OCI-LY7 (cell line): Measurements from ENCODE around the gene CCDC160. TPM values are rescaled to one million over a fixed set of nuclear protein-coding genes. Genes with fewer than 3 reads are reported as not detected.

Source experiments
- BruUV-seq: library from RNA; stranded (reverse); fragments of 400-500 nt; replicated peaks from 2 replicates; lab custom pipeline; 2021; lab: Mats Ljungman, UMichigan
- CTCF ChIA-PET: fragments of 300-600 bp; sonication (Branson Sonifier 250); formaldehyde crosslinking; loops from one replicate; lab custom pipeline; 2022; ENCODE audit warnings: antibody characterized with exemption; ENCODE audit not compliant: unreplicated experiment; lab: Charles Lee
- POLR2A ChIA-PET: fragments of 300-600 bp; sonication (Branson Sonifier 250); formaldehyde crosslinking; loops from one replicate; lab custom pipeline; 2022; ENCODE audit warnings: antibody characterized with exemption; lab: Charles Lee
- DNase-seq: peaks from one replicate; pipeline ENCODE4 v3.0.0-alpha.2; 2015; ENCODE audit warnings: low spot score
- H2AFZ ChIP-seq: fragments of 200-600 bp; sonication (generic), shearing (Covaris generic); 2 replicates; pipeline ENCODE4 v1.6.1; 2014; ENCODE audit warnings: mild to moderate bottlenecking, antibody characterized with exemption, low read length, moderate library complexity
- H3K27ac ChIP-seq: fragments of 200-600 bp; sonication (generic); 2 replicates; pipeline ENCODE4 v1.5.1; 2014; ENCODE audit warnings: mixed run types, low read depth, mild to moderate bottlenecking, moderate library complexity, low read length, inconsistent platforms; ENCODE audit not compliant: poor library complexity, severe bottlenecking
- H3K36me3 ChIP-seq: fragments of 200-600 bp; sonication (generic); 2 replicates; pipeline ENCODE4 v1.6.1; 2014; ENCODE audit warnings: mild to moderate bottlenecking, antibody characterized with exemption, low read length, moderate library complexity, mixed read lengths; ENCODE audit not compliant: insufficient read depth
- H3K4me1 ChIP-seq: fragments of 200-600 bp; sonication (generic); 2 replicates; pipeline ENCODE4 v1.5.1; 2014; ENCODE audit warnings: mild to moderate bottlenecking, low read length; ENCODE audit not compliant: insufficient read depth, poor library complexity, severe bottlenecking
- H3K4me2 ChIP-seq: fragments of 200-600 bp; sonication (generic); 2 replicates; pipeline ENCODE4 v1.6.1; 2014; ENCODE audit warnings: mild to moderate bottlenecking, low read length
- H3K4me3 ChIP-seq: fragments of 200-600 bp; sonication (generic); 2 replicates; pipeline ENCODE4 v1.5.1; 2014; ENCODE audit warnings: mild to moderate bottlenecking, low read depth, low read length; ENCODE audit not compliant: poor library complexity, severe bottlenecking
- H3K79me2 ChIP-seq: fragments of 200-600 bp; sonication (generic); 2 replicates; pipeline ENCODE4 v1.6.1; 2016; ENCODE audit warnings: low read depth, mild to moderate bottlenecking, low read length, moderate library complexity, mixed read lengths; ENCODE audit not compliant: insufficient read depth
- H3K9me2 ChIP-seq: fragments of 200-600 bp; sonication (generic); 2 replicates; pipeline ENCODE4 v1.6.1; 2016; ENCODE audit warnings: mild to moderate bottlenecking, low read length, mixed read lengths; ENCODE audit not compliant: insufficient read depth
- H3K9me3 ChIP-seq: fragments of 200-600 bp; sonication (generic); 2 replicates; pipeline ENCODE4 v1.6.1; 2014; ENCODE audit warnings: mild to moderate bottlenecking, mixed run types, low read length, mixed read lengths
- H4K20me1 ChIP-seq: fragments of 200-600 bp; sonication (generic); 2 replicates; pipeline ENCODE4 v1.6.1; 2014; ENCODE audit warnings: mild to moderate bottlenecking, antibody characterized with exemption, low read length, moderate library complexity, mixed read lengths; ENCODE audit not compliant: insufficient read depth
- EZH2phosphoT487 ChIP-seq: fragments of 200-600 bp; sonication (generic); IDR thresholded peaks from 2 replicates; pipeline ENCODE4 v1.6.1; 2018; ENCODE audit warnings: low read depth, borderline replicate concordance, mild to moderate bottlenecking, mixed run types, antibody characterized with exemption, low read length, moderate library complexity, mixed read lengths
- intact Hi-C: fragments of 100-400 bp; cut with micrococcal nuclease; formaldehyde crosslinking; loops from one replicate; pipeline ENCODE4 v1.10.0; 2022; ENCODE audit not compliant: unreplicated experiment
- total RNA-seq, 2 experiments: library from RNA; depleted of rRNA in 1 of 2; stranded (reverse); fragments of >200 nt in 1 of 2; shearing (Covaris generic) in 1 of 2; gene quantifications; 2 replicates each; pipeline ENCODE4 v1.2.3, GENCODE V29; 2014 to 2022
- TF ChIP-seq, protein P1 (sequence below): fragments of 200-600 bp; sonication (generic); conservative IDR thresholded peaks from 2 replicates; pipeline ENCODE4 v1.5.1; 2014; ENCODE audit warnings: mild to moderate bottlenecking, antibody characterized with exemption, low read length, moderate library complexity, mixed read lengths

CCDC160 gene
- total RNA-seq, 2 experiments from 2014 or later, result not detected

DNA sequence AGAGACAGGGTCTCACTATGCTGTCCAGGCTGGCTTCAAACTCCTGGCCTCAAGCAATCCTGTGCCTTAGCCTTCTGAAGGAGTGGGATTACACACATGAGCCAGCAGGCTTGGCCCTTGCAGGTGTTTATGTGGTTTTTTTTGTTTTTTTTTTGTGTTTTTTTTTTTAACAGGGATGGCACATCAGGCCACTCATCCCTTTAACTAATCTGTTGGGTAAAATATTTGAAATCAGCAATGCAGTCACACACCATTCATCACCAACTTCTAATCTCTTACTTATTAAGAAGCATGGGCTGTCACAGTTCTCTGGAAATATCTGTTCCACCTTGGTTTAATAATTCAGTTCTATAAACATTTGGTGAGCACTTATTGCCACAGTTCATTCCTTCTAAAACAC lies 12.3 kb downstream of the CCDC160 start:
- no peak overlapping the region for H3K4me3 ChIP-seq
- ChIA-PET POLR2A (no interaction called here), CTCF (no interaction called here)
- H3K36me3 ChIP-seq, result no peaks in the 10 kb centered on the region
- H3K79me2 ChIP-seq, result no peaks in the 10 kb centered on the region
- H3K9me3 ChIP-seq, result no peaks in the 10 kb centered on the region
- no peak for DNase-seq
- intact Hi-C loops, result loop anchor here (5.0 kb wide), 1 partner anchor 148 kb away; no protein-coding TSS in a partner anchor
- no peak overlapping the region for H3K4me2 ChIP-seq
- H2AFZ ChIP-seq, result no peak overlapping the region
- no peaks in the 10 kb centered on the region for H3K9me2 ChIP-seq
- BruUV-seq, result no TSS peak
- TF ChIP-seq EZH2phosphoT487, result no peak
- TF ChIP-seq, protein P1, sequence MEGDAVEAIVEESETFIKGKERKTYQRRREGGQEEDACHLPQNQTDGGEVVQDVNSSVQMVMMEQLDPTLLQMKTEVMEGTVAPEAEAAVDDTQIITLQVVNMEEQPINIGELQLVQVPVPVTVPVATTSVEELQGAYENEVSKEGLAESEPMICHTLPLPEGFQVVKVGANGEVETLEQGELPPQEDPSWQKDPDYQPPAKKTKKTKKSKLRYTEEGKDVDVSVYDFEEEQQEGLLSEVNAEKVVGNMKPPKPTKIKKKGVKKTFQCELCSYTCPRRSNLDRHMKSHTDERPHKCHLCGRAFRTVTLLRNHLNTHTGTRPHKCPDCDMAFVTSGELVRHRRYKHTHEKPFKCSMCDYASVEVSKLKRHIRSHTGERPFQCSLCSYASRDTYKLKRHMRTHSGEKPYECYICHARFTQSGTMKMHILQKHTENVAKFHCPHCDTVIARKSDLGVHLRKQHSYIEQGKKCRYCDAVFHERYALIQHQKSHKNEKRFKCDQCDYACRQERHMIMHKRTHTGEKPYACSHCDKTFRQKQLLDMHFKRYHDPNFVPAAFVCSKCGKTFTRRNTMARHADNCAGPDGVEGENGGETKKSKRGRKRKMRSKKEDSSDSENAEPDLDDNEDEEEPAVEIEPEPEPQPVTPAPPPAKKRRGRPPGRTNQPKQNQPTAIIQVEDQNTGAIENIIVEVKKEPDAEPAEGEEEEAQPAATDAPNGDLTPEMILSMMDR, result no peak
- H3K4me1 ChIP-seq, result no peaks in the 10 kb centered on the region
- no peak overlapping the region for H3K27ac ChIP-seq
- no peaks in the 10 kb centered on the region for H4K20me1 ChIP-seq

DNA sequence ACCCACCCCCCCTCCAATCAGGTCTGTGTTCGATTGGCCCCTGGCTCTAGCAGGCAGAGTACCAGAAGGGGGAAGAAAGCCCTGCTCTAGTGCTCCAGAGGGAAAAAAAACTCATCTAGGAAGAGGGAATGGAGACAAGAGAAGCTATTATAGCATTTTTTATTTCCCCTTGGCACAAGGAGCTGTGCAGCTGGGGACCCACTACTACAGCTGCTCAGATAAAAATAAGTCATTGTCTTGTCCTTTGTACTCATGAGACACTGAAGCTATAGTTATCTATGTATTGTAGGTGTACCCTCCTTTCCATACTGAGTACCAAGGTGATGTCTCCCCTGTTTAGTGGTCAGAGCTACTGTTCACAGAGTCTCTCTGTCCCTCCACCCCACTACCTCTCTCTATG lies 14.3 kb downstream of the CCDC160 start:
- intact Hi-C loops, result no loop called here
- TF ChIP-seq EZH2phosphoT487, result no peak
- TF ChIP-seq, protein P1, result no peak
- DNase-seq, result no peak
- Histone ChIP-seq H2AFZ (no peak overlapping the region), H3K36me3 (no peaks in the 10 kb centered on the region), H3K4me3 (no peak overlapping the region), H3K9me2 (no peaks in the 10 kb centered on the region), H3K4me2 (no peak overlapping the region), H3K79me2 (no peaks in the 10 kb centered on the region), H4K20me1 (no peaks in the 10 kb centered on the region), H3K4me1 (no peaks in the 10 kb centered on the region), H3K9me3 (no peaks in the 10 kb centered on the region), H3K27ac (no peak overlapping the region)
- no TSS peak for BruUV-seq
- ChIA-PET POLR2A (no interaction called here), CTCF (no interaction called here)

DNA sequence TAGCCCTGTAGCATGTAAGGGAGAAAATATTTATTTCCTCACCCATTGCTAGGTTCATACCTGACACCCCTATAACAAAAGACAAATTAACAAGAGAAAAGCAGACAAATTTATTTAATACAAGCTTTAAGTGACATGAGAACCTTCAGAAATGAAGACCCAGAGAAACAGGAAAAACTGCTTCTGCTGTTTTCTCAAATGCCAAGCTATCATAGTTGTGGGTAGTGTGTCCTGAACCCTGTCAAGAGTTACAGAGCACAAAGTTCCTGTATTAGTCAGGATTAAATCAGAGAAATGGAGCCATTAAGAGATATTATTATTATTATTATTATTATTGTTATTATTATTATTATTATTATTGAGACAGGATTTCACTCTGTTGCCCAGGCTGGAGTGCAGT lies 17.5 kb downstream of the CCDC160 start:
- intact Hi-C loops, result no loop called here
- POLR2A ChIA-PET, result no interaction called here
- no peak overlapping the region for H3K4me2 ChIP-seq

More for the DNA sequence above, 17.5 kb downstream of the CCDC160 start:
- Histone ChIP-seq H3K9me2 (no peaks in the 10 kb centered on the region), H3K9me3 (no peaks in the 10 kb centered on the region), H3K4me3 (no peak overlapping the region), H4K20me1 (no peaks in the 10 kb centered on the region), H3K79me2 (no peaks in the 10 kb centered on the region), H3K36me3 (no peaks in the 10 kb centered on the region), H3K27ac (no peak overlapping the region), H2AFZ (no peak overlapping the region), H3K4me1 (no peaks in the 10 kb centered on the region)
- CTCF ChIA-PET, result no interaction called here
- BruUV-seq, result no TSS peak
- no peak for DNase-seq
- TF ChIP-seq EZH2phosphoT487, result no peak
- TF ChIP-seq, protein P1, result no peak
